EH (cell line): ENCODE results near the gene KMT5B.
"Not testable (repeated sequence)": the region's sequence is repeated elsewhere in the genome, so short reads cannot be mapped to it uniquely, and the experiment has no call there.

ENCODE experiments used
- DNase-seq: peaks from one replicate; pipeline ENCODE4 v3.0.0-alpha.2; 2015; ENCODE audit warnings: low read depth

The KMT5B gene

GRCh38 chr11:68213135-68213515 lies at the start of gene KMT5B:
Gene KMT5B (minus strand): TSS chr11:68213296. CDS start chr11:68190076, 23,220 bp downstream.
- DNase-seq, result no peak

- no peak for DNase-seq
Measured at GRCh38 chr11:68262544-68262827, 49.4 kb upstream of the KMT5B start.

- no peak for DNase-seq
Measured at GRCh38 chr11:68261749-68262543, 48.9 kb upstream of the KMT5B start.

- DNase-seq, result no peak
Measured at GRCh38 chr11:68261006-68261405, 47.9 kb upstream of the KMT5B start.

GRCh38 chr11:68260484-68260883 lies 47.4 kb upstream of the KMT5B start:
- no peak for DNase-seq

- DNase-seq, result no peak
Measured at GRCh38 chr11:68259122-68259959, 46.2 kb upstream of the KMT5B start.

- no peak for DNase-seq
Measured at GRCh38 chr11:68258363-68258765, 45.3 kb upstream of the KMT5B start.

GRCh38 chr11:68257477-68258362 lies 44.6 kb upstream of the KMT5B start:
- DNase-seq, result peak; percentile 93

GRCh38 chr11:68256331-68256741 lies 43.2 kb upstream of the KMT5B start:
- DNase-seq, result peak; percentile 89

GRCh38 chr11:68255526-68255925 lies 42.4 kb upstream of the KMT5B start:
- no peak for DNase-seq

- DNase-seq, result no peak
Measured at GRCh38 chr11:68254421-68254820, 41.3 kb upstream of the KMT5B start.

- no peak for DNase-seq
Measured at GRCh38 chr11:68251765-68252164, 38.7 kb upstream of the KMT5B start.

- not testable (repeated sequence) for DNase-seq
Measured at GRCh38 chr11:68244912-68245311, 31.8 kb upstream of the KMT5B start.

- not testable (repeated sequence) for DNase-seq
Measured at GRCh38 chr11:68243847-68244246, 30.8 kb upstream of the KMT5B start.

- DNase-seq, result no peak
Measured at GRCh38 chr11:68242616-68243015, 29.5 kb upstream of the KMT5B start.

GRCh38 chr11:68231621-68232020 lies 18.5 kb upstream of the KMT5B start:
- DNase-seq, result no peak

- DNase-seq, result no peak
Measured at GRCh38 chr11:68229601-68230000, 16.5 kb upstream of the KMT5B start.

GRCh38 chr11:68226421-68226820 lies 13.3 kb upstream of the KMT5B start:
- DNase-seq, result no peak

- DNase-seq, result no peak
Measured at GRCh38 chr11:68224606-68225005, 11.5 kb upstream of the KMT5B start.

GRCh38 chr11:68223275-68223674 lies 10.2 kb upstream of the KMT5B start:
- DNase-seq, result no peak

- DNase-seq, result no peak
Measured at GRCh38 chr11:68221406-68221805, 8.3 kb upstream of the KMT5B start.

- DNase-seq, result no peak
Measured at GRCh38 chr11:68216171-68216938, 3.3 kb upstream of the KMT5B start.
